IMR-90 (cell line): Measurements from ENCODE around the gene SHROOM3. TPM values are rescaled to one million over a fixed set of nuclear protein-coding genes. Genes with fewer than 3 reads are reported as not detected.
A peak's percentile ranks its signal among the peaks of the same experiment; 100 is the strongest.

Source experiments
- ATAC-seq: fragments of 200-7000 bp; cut with Tn5 transposase; 2 replicates; pipeline ENCODE4 v1.9.1; 2020; ENCODE audit warnings: low read depth, mild to moderate bottlenecking, moderate library complexity
- BruUV-seq: library from RNA; stranded (reverse); fragments of 400-500 nt; replicated peaks from 2 replicates; lab custom pipeline; 2021; lab: Mats Ljungman, UMichigan
- CTCF ChIA-PET: fragments of 300-600 bp; formaldehyde crosslinking; extraction: SDS; loops from one replicate; lab custom pipeline; 2021; ENCODE audit warnings: antibody characterized with exemption; lab: Yijun Ruan, JAX
- POLR2A ChIA-PET: fragments of 300-600 bp; sonication (Branson Sonifier 250); formaldehyde crosslinking; loops from one replicate; lab custom pipeline; 2022; ENCODE audit warnings: antibody characterized with exemption; ENCODE audit not compliant: unreplicated experiment; lab: Charles Lee
- DNase-seq: peaks from one replicate; pipeline ENCODE4 v3.0.0; 2013
- H2AFZ ChIP-seq: replicated peaks from 2 replicates; pipeline ENCODE3; 2013; ENCODE audit warnings: low read length, mild to moderate bottlenecking; ENCODE audit not compliant: poor library complexity
- H2AK5ac ChIP-seq: 2 replicates; pipeline ENCODE4 v1.6.1; 2013; ENCODE audit warnings: low read depth, low read length, inconsistent platforms
- H2AK9ac ChIP-seq: replicated peaks from 2 replicates; pipeline ENCODE3; 2013; ENCODE audit warnings: mild to moderate bottlenecking, low read depth, low read length, moderate library complexity; ENCODE audit not compliant: poor library complexity
- H2BK120ac ChIP-seq: 2 replicates; pipeline ENCODE4 v1.6.1; 2013; ENCODE audit warnings: low read depth, low read length, inconsistent platforms
- H2BK15ac ChIP-seq: 3 replicates; pipeline ENCODE4 v1.6.1; 2013; ENCODE audit warnings: low read depth, low read length, inconsistent platforms
- H2BK20ac ChIP-seq: 2 replicates; pipeline ENCODE4 v1.6.1; 2013; ENCODE audit warnings: low read depth, mild to moderate bottlenecking, inconsistent platforms, low read length, moderate library complexity
- H2BK5ac ChIP-seq: 2 replicates; pipeline ENCODE4 v1.6.1; 2013; ENCODE audit warnings: mild to moderate bottlenecking, low read depth, low read length, inconsistent platforms; ENCODE audit not compliant: poor library complexity, severe bottlenecking
- H3K14ac ChIP-seq: replicated peaks from 2 replicates; pipeline ENCODE4 v1.6.1; 2013; ENCODE audit warnings: low read depth, low read length, inconsistent platforms
- H3K18ac ChIP-seq: 2 replicates; pipeline ENCODE4 v1.6.1; 2013; ENCODE audit warnings: low read depth, low read length, control low read depth
- H3K23ac ChIP-seq: 2 replicates; pipeline ENCODE4 v1.6.1; 2013; ENCODE audit warnings: low read depth, low read length, inconsistent platforms
- H3K27ac ChIP-seq: 2 replicates; pipeline ENCODE4 v1.5.1; 2013; ENCODE audit warnings: mild to moderate bottlenecking, control low read depth, low read length; ENCODE audit not compliant: insufficient read depth
- H3K27me3 ChIP-seq: 2 replicates; pipeline ENCODE4 v1.6.1; 2013; ENCODE audit warnings: low read length; ENCODE audit not compliant: control insufficient read depth, insufficient read depth
- H3K36me3 ChIP-seq: 2 replicates; pipeline ENCODE4 v1.6.1; 2013; ENCODE audit warnings: low read length, mixed read lengths; ENCODE audit not compliant: control insufficient read depth, insufficient read depth
- H3K4ac ChIP-seq: 2 replicates; pipeline ENCODE4 v1.6.1; 2013; ENCODE audit warnings: low read depth, low read length, inconsistent platforms
- H3K4me1 ChIP-seq: 2 replicates; pipeline ENCODE4 v1.6.1; 2013; ENCODE audit warnings: low read length, mixed read lengths; ENCODE audit not compliant: control insufficient read depth, insufficient read depth
- H3K4me2 ChIP-seq: 2 replicates; pipeline ENCODE4 v1.6.1; 2013; ENCODE audit warnings: low read depth, mild to moderate bottlenecking, control low read depth, low read length, moderate library complexity
- H3K4me3 ChIP-seq: 2 replicates; pipeline ENCODE4 v1.5.1; 2013; ENCODE audit warnings: low read depth, mild to moderate bottlenecking, control low read depth, low read length, moderate library complexity; ENCODE audit not compliant: insufficient read depth
- H3K56ac ChIP-seq: 2 replicates; pipeline ENCODE4 v1.6.1; 2013; ENCODE audit warnings: low read length, inconsistent platforms; ENCODE audit not compliant: insufficient read depth; ENCODE audit errors: extremely low read depth
- H3K79me1 ChIP-seq, 2 experiments: 2 replicates each; pipeline ENCODE4 v1.6.1; 2013; ENCODE audit warnings: low read length in 2 of 2, inconsistent platforms in 1 of 2, low read depth in 1 of 2
- H3K9ac ChIP-seq: 2 replicates; pipeline ENCODE4 v1.6.1; 2013; ENCODE audit warnings: low read depth, low read length, control low read depth
- H3K9me1 ChIP-seq: 2 replicates; pipeline ENCODE4 v1.6.1; 2013; ENCODE audit warnings: low read length, inconsistent platforms; ENCODE audit not compliant: insufficient read depth
- H3K9me3 ChIP-seq: 2 replicates; pipeline ENCODE4 v1.6.1; 2013; ENCODE audit warnings: low read length; ENCODE audit not compliant: control insufficient read depth, insufficient read depth
- H4K20me1 ChIP-seq: 2 replicates; pipeline ENCODE4 v1.6.1; 2013; ENCODE audit warnings: low read length, inconsistent platforms; ENCODE audit not compliant: insufficient read depth
- H4K5ac ChIP-seq: 2 replicates; pipeline ENCODE4 v1.6.1; 2013; ENCODE audit warnings: mild to moderate bottlenecking, low read depth, low read length, control low read depth
- H4K8ac ChIP-seq, 2 experiments: 2 replicates each; pipeline ENCODE4 v1.6.1; 2013; ENCODE audit warnings: low read depth in 2 of 2, low read length in 2 of 2, control low read depth in 1 of 2, inconsistent platforms in 1 of 2
- H4K91ac ChIP-seq: 2 replicates; pipeline ENCODE4 v1.6.1; 2013; ENCODE audit warnings: low read depth, low read length, inconsistent platforms; ENCODE audit not compliant: insufficient read depth
- CHD1 ChIP-seq: IDR thresholded peaks from 2 replicates; pipeline ENCODE4 v1.6.1; 2012; ENCODE audit warnings: low read depth, low read length, improper control_type of control experiment
- ELK1 ChIP-seq: fragments of 150-350 bp; IDR thresholded peaks from 2 replicates; pipeline ENCODE4 v1.6.1; 2016; ENCODE audit warnings: low read depth, mild to moderate bottlenecking, low read length, moderate library complexity, borderline replicate concordance
- MAFK ChIP-seq: IDR thresholded peaks from 2 replicates; pipeline ENCODE4 v1.6.1; 2012; ENCODE audit warnings: low read depth, low read length, improper control_type of control experiment
- MAZ ChIP-seq: IDR thresholded peaks from 2 replicates; pipeline ENCODE4 v1.6.1; 2012; ENCODE audit warnings: low read depth, mild to moderate bottlenecking, low read length, improper control_type of control experiment, moderate library complexity, borderline replicate concordance
- POLR2A ChIP-seq: IDR thresholded peaks from 2 replicates; pipeline ENCODE4 v1.6.1; 2012; ENCODE audit warnings: mild to moderate bottlenecking, low read depth, low read length
- RAD21 ChIP-seq: IDR thresholded peaks from 2 replicates; pipeline ENCODE4 v1.6.1; 2012; ENCODE audit warnings: low read length, improper control_type of control experiment
- RFX5 ChIP-seq: IDR thresholded peaks from 2 replicates; pipeline ENCODE4 v1.8.0; 2012; ENCODE audit warnings: low read depth, mild to moderate bottlenecking, low read length, moderate library complexity
- USF2 ChIP-seq: fragments of 150-350 bp; IDR thresholded peaks from 2 replicates; pipeline ENCODE4 v1.6.1; 2017; ENCODE audit warnings: mild to moderate bottlenecking, antibody characterized with exemption, low read length, low read depth
- WGBS, 2 experiments: methylation state at CpG; one replicate each; pipeline versions ENCODE4 v1.1.5 to v1.1.7; 2013; ENCODE audit warnings: missing lambda C conversion rate in 2 of 2; ENCODE audit not compliant: insufficient read length in 1 of 2; ENCODE audit errors: extremely low coverage in 2 of 2; 5-methylcytosine and 5-hydroxymethylcytosine counted together
- dilution Hi-C: fragments of 300-500 bp; cut with HindIII; formaldehyde crosslinking; loops from one replicate; pipeline ENCODE4 v1.14.3; 2018; ENCODE audit warnings: low sequenced_read_pairs; ENCODE audit not compliant: unreplicated experiment
- in situ Hi-C: fragments of 300-500 bp; cut with MboI; formaldehyde crosslinking; loops from 3 replicates; pipeline ENCODE4 v1.14.3; 2019; ENCODE audit warnings: low sequenced_read_pairs, inconsistent platforms, mixed read lengths
- intact Hi-C: fragments of 100-400 bp; cut with micrococcal nuclease; formaldehyde crosslinking; loops from 2 replicates; pipeline ENCODE4 v1.10.0; 2022
- polyA plus RNA-seq, 3 experiments: library from polyadenylated mRNA; depleted of rRNA; stranded (reverse); fragments of >200 nt; gene quantifications; 2 replicates each; pipeline ENCODE4 v1.2.3, GENCODE V29; 2012; ENCODE audit warnings: low replicate concordance in 1 of 3
- total RNA-seq: library from RNA; depleted of rRNA; stranded (reverse); fragments of >200 nt; gene quantifications from 2 replicates; pipeline ENCODE4 v1.2.3, GENCODE V29; 2012

Gene SHROOM3
- total and polyA plus RNA-seq, 2 of the 4 experiments (the other 2 are of a cell fraction): 10.8 to 19.5 TPM

DNA sequence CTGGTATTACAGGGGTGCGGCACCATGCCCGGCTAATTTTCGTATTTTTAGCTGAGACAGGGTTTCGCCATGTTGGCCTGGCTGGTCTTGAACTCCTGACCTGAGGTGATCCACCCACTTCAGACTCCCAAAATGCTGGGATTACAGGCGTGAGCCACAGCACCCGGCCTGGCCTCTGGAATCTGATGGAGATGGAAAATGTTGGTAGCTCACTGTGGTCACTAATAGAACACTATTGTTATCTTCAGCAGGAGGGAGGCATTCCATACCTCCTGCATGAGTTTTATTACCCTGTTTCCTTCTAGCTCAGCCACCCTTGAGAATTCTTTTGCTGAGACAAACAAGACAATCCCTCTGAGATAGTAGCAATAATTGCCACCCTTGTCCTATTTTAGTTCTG is 105.0 kb downstream of the SHROOM3 start:
- H3K27ac ChIP-seq: no peak overlapping the region
- no peak overlapping the region for H2AK5ac ChIP-seq
- peak overlapping the region; percentile 47; the same call in 1 of the 2 replicates for H2BK20ac ChIP-seq
- H3K4me2 ChIP-seq: no peak overlapping the region
- ChIA-PET CTCF (interaction anchor here (0.7 to 1.1 kb wide), 2 partner anchors 14 to 29 kb away, joined by 3 to 5 read pairs; no protein-coding TSS in a partner anchor), POLR2A (no interaction called here)
- peak overlapping the region; percentile 33 for H2BK5ac ChIP-seq
- no peak overlapping the region for H3K18ac ChIP-seq
- in situ Hi-C loops: no loop called here
- no peak overlapping the region for H2AK9ac ChIP-seq
- no peak overlapping the region for H4K91ac ChIP-seq
- H4K8ac ChIP-seq: no peak overlapping the region
- peaks cover 3% of the 10 kb centered on the region for H3K4me1 ChIP-seq
- BruUV-seq: no TSS peak
- peak; percentile 17; the same call in 1 of the 2 replicates for ATAC-seq
- DNase-seq: no peak
- dilution Hi-C loops: no loop called here
- H3K9me1 ChIP-seq: peaks cover 3% of the 10 kb centered on the region; the same call in 1 of the 2 replicates
- H4K5ac ChIP-seq: peak overlapping the region; percentile 52; the same call in 1 of the 2 replicates
- no peak overlapping the region for H3K9ac ChIP-seq
- intact Hi-C loops: no loop called here
- peak overlapping the region; percentile 0; the same call in 1 of the 3 replicates for H2BK15ac ChIP-seq
- H3K14ac ChIP-seq: no peak overlapping the region
- H3K79me1 ChIP-seq: no peaks in the 10 kb centered on the region
- no peaks in the 10 kb centered on the region for H4K20me1 ChIP-seq
- H2BK120ac ChIP-seq: 0 out of 2 replicates have a peak overlapping the region, but pooled peaks have one; percentile 13
- no peak overlapping the region for H2AFZ ChIP-seq
- WGBS, 2 experiments: no CpG with 5 or more reads among the region's 6 CpGs
- H3K23ac ChIP-seq: no peak overlapping the region
- TF ChIP-seq RAD21: no peak
- TF ChIP-seq RFX5: no peak
- TF ChIP-seq ELK1: no peak
- no peak for TF ChIP-seq CHD1
- no peak for TF ChIP-seq MAZ
- no peak for TF ChIP-seq MAFK
- no peak for TF ChIP-seq POLR2A
- no peak for TF ChIP-seq USF2
- no peak overlapping the region for H3K56ac ChIP-seq
- H3K27me3 ChIP-seq: no peaks in the 10 kb centered on the region
- no peak overlapping the region for H3K4me3 ChIP-seq
- H3K36me3 ChIP-seq: no peaks in the 10 kb centered on the region
- H3K4ac ChIP-seq: no peak overlapping the region
- H3K9me3 ChIP-seq: no peaks in the 10 kb centered on the region
